Measurements from ENCODE around the gene MAT2A. TPM values are rescaled to one million over a fixed set of nuclear protein-coding genes. Genes with fewer than 3 reads are reported as not detected.

MAT2A gene
- total RNA-seq, 4 donors from 2014 or later = 66.2 to 185 (median 142) TPM

DNA sequence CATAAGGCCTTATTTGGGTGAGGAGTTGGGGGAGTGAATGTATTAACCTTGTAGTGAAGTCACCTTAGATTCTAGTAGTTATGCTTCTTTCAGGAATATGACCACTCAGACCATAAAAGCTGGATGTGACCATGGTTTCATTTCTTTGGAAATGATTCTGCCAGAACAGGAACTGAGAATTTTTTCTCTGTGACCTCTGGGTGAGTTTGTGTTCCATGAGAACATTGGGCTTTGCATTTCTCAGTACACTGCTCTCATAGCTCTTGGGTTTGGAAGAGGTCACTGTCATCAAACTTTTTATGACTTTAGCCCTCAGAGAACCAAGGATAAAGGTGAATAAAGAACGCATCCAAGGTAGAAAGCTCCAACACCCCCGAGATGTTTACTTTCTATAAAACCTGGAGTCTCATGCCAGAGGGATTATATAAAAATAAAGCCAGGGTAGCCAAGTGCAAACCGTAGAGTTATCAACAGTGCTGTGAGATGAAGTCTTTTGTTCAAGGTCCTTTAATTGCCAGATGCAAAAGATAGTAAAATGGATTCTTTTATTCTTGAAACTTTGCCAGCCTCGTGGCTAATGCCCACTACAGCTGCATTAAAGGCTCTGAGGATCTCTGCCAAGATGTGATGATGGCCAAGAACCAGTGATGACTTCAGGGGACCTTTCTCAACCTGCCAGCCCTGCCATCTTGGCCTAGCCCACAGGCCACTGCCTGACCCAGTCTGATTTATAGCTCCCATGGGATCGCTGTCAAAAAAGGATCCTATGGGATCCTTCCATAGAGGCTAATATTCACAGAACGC is 27.8 kb upstream of the MAT2A start:
- Histone ChIP-seq H3K9me3 (no peaks in the 10 kb centered on the region), H3K27ac (peak overlapping the region; percentile 65 to 79 (median 74)), H3K4me3 (no peak overlapping the region), H3K36me3 (no peaks in the 10 kb centered on the region), H3K4me1 (peaks cover 4 to 43% (median 17%) of the 10 kb centered on the region in 4 donors), H3K27me3 (no peaks in the 10 kb centered on the region)
- TF ChIP-seq POLR2A (IDR thresholded peaks at IDR 0.05) (no peak), POLR2AphosphoS5 (IDR thresholded peaks at IDR 0.05) (no peak), EP300 (IDR thresholded peaks at IDR 0.05; ENCODE audit: low read depth) (no peak)
- TF ChIP-seq, protein P1, sequence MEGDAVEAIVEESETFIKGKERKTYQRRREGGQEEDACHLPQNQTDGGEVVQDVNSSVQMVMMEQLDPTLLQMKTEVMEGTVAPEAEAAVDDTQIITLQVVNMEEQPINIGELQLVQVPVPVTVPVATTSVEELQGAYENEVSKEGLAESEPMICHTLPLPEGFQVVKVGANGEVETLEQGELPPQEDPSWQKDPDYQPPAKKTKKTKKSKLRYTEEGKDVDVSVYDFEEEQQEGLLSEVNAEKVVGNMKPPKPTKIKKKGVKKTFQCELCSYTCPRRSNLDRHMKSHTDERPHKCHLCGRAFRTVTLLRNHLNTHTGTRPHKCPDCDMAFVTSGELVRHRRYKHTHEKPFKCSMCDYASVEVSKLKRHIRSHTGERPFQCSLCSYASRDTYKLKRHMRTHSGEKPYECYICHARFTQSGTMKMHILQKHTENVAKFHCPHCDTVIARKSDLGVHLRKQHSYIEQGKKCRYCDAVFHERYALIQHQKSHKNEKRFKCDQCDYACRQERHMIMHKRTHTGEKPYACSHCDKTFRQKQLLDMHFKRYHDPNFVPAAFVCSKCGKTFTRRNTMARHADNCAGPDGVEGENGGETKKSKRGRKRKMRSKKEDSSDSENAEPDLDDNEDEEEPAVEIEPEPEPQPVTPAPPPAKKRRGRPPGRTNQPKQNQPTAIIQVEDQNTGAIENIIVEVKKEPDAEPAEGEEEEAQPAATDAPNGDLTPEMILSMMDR (IDR thresholded peaks at IDR 0.05) = no peak
- intact Hi-C loops (cut with DNase I; ENCODE audit: low total_unique reads) = no loop called here
- in situ Hi-C loops (cut with MboI; ENCODE audit: low pct_ligation_motif_present in 1 of 4, low pct_unique_long_range_greater_than_20kb in 1 of 4, low sequenced_read_pairs in 3 of 4) = no loop called here
- WGBS, 2 donors (ENCODE audit: low coverage in 1 of 2) = 37 to 40% methylated on average over 4 to 6 of the region's 6 CpGs
- no peak for DNase-seq

DNA sequence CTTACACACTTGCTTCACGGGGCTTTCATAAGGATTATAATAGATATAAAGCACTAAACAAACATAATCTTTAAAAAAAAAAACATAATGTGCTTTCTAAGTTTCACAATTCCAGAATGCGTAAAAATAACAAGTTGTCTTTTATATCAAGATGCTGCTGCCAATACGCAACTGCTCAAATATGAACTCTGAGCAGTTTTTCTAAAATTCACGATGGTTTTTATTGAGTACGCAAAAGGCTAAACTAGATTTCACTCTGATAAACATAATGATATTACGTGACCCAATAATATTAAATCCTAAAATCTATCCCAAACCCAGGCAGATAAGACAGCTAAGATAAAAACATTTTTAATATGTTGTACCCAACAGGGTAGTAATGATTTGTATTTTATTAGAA is 24.6 kb upstream of the MAT2A start:
- H3K4me1 ChIP-seq = peaks cover 4 to 57% (median 22%) of the 10 kb centered on the region in 4 donors
- H3K4me3 ChIP-seq = no peak overlapping the region
- DNase-seq = no peak
- WGBS, 2 donors (ENCODE audit: low coverage in 1 of 2) = 78 to 80% methylated on average over 6 of the region's 6 CpGs
- in situ Hi-C loops (cut with MboI; ENCODE audit: low pct_ligation_motif_present in 1 of 4, low pct_unique_long_range_greater_than_20kb in 1 of 4, low sequenced_read_pairs in 3 of 4) (no loop called here), intact Hi-C loops (cut with DNase I; ENCODE audit: low total_unique reads) (no loop called here)
- no peak overlapping the region for H3K27ac ChIP-seq
- TF ChIP-seq, protein P1 (IDR thresholded peaks at IDR 0.05) = no peak
- no peak for TF ChIP-seq POLR2AphosphoS5 (IDR thresholded peaks at IDR 0.05)
- TF ChIP-seq EP300 (IDR thresholded peaks at IDR 0.05; ENCODE audit: low read depth) = no peak
- TF ChIP-seq POLR2A (IDR thresholded peaks at IDR 0.05) = no peak
- H3K9me3 ChIP-seq = no peaks in the 10 kb centered on the region
- H3K27me3 ChIP-seq = no peaks in the 10 kb centered on the region
- H3K36me3 ChIP-seq = no peaks in the 10 kb centered on the region

DNA sequence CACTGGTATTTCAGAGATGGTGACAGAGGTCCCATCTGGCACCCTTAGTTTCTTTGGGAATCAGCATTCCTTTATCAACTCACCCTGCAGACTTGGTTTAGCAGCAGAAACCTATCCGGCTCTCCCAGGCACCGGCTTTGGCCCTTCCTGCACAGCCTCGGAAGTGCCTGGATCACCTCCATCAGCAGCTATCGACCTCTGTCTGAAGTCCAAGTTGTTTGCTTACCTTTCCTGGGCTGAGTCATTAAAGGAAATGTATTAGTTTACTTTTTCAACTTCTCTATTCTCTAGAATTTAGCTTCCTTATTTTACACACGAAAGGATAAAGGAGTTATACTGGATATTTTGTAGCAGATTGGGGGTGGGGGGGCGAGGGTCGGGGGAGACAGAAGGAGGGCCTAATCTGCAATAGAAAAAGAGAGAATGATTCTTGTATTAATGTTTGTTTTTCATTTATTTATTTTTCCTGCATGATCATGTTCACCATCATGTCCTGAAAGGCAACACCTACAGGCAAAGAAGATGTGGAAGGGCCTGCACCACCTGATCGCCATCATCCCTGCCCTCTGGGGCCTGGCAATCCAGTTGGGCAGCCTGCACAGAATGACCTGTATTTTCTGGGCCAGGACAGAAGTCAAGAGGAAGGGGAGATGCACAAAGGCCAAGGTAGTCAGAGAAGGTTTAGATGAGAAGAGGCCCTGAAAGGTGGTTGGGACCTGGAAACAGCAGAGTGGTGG is 22.1 kb upstream of the MAT2A start:
- intact Hi-C loops (cut with DNase I; ENCODE audit: low total_unique reads) (no loop called here), in situ Hi-C loops (cut with MboI; ENCODE audit: low pct_ligation_motif_present in 1 of 4, low pct_unique_long_range_greater_than_20kb in 1 of 4, low sequenced_read_pairs in 3 of 4) (no loop called here)
- H3K36me3 ChIP-seq = no peaks in the 10 kb centered on the region
- H3K9me3 ChIP-seq = no peaks in the 10 kb centered on the region
- H3K4me1 ChIP-seq = peaks cover 0 to 45% (median 13%) of the 10 kb centered on the region in 4 donors
- TF ChIP-seq POLR2A (IDR thresholded peaks at IDR 0.05) = no peak
- TF ChIP-seq, protein P1 (IDR thresholded peaks at IDR 0.05) = no peak
- peak in 2 of 3 donors; percentile 19 to 48 for TF ChIP-seq POLR2AphosphoS5 (IDR thresholded peaks at IDR 0.05)
- no peak for TF ChIP-seq EP300 (IDR thresholded peaks at IDR 0.05; ENCODE audit: low read depth)
- whole genome bisulfite sequencing, 2 donors (ENCODE audit: low coverage in 1 of 2) = 38 to 42% methylated on average over 4 to 8 of the region's 8 CpGs
- no peak overlapping the region for H3K4me3 ChIP-seq
- no peaks in the 10 kb centered on the region for H3K27me3 ChIP-seq
- DNase-seq = peak; percentile 75
- H3K27ac ChIP-seq = peak overlapping the region; percentile 48 to 62 (median 60)

DNA sequence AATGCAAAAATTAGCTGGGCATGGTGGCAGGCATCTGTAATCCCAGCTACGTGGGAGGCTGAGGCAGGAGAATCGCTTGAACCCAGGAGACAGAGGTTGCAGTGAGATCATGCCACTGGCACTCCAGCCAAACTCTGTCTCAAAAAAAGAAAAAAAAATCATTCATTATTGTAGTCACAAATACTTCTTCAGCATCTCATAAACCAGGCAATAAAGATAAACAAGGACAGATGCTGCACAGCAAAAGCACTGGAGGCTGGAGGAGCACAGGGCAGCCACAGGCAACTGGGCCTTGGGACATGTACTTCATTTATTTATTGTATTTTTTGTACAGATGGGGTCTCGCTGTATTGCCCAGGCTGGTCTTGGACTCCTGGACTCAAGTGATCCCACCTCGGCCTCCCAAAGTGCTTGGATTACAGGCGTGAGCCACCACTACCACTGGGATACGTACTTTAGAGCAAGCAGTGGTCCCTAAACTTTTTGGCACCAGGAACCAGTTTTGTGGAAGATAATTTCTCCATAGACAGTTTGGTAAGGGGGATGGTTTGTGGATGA is 16.8 kb upstream of the MAT2A start:
- no peaks in the 10 kb centered on the region for H3K27me3 ChIP-seq
- TF ChIP-seq POLR2AphosphoS5 (IDR thresholded peaks at IDR 0.05) = no peak
- TF ChIP-seq, protein P1 (IDR thresholded peaks at IDR 0.05) = no peak
- no peak for TF ChIP-seq EP300 (IDR thresholded peaks at IDR 0.05; ENCODE audit: low read depth)
- no peak for TF ChIP-seq POLR2A (IDR thresholded peaks at IDR 0.05)

More for the DNA sequence above, 16.8 kb upstream of the MAT2A start:
- intact Hi-C loops (cut with DNase I; ENCODE audit: low total_unique reads) = no loop called here
- H3K4me3 ChIP-seq = no peak overlapping the region
- H3K9me3 ChIP-seq = no peaks in the 10 kb centered on the region
- in situ Hi-C loops (cut with MboI; ENCODE audit: low pct_ligation_motif_present in 1 of 4, low pct_unique_long_range_greater_than_20kb in 1 of 4, low sequenced_read_pairs in 3 of 4) = no loop called here
- no peak for DNase-seq
- H3K27ac ChIP-seq = peak overlapping the region in 1 of 4 donors; percentile 65
- 93% methylated on average over 6 of the region's 6 CpGs; no CpG with 5 or more reads in 1 of the 2 donors for WGBS, 2 donors (ENCODE audit: low coverage in 1 of 2)
- no peaks in the 10 kb centered on the region for H3K36me3 ChIP-seq
- peaks cover 19 to 36% (median 20%) of the 10 kb centered on the region in 4 donors for H3K4me1 ChIP-seq
